Spleen (tissue), 7 donors: Measurements from ENCODE around the gene PLEKHM2.

ENCODE experiments used
- POLR2AphosphoS5 ChIP-seq, 3 donors: sonication (generic); formaldehyde crosslinking; IDR thresholded peaks; one replicate each; pipeline ENCODE4 v1.5.1; 2017; ENCODE audit warnings: antibody characterized with exemption in 3 of 3
- TF ChIP-seq, protein P1 (sequence below), 11 experiments: fragments of 200-600 bp in 7 of 11; fragments of 450-650 bp in 4 of 11; sonication (generic) in 4 of 11; IDR thresholded peaks in 8 of 11; conservative IDR thresholded peaks in 3 of 11; 1 replicate in 7 of 11; 2 replicates in 4 of 11; pipeline versions ENCODE4 v1.4.0 to v1.8.0; 2016 to 2021; ENCODE audit warnings: antibody characterized with exemption in 11 of 11, inconsistent platforms in 4 of 11, mild to moderate bottlenecking in 1 of 11
- donor health status: DM: no; HTN: no; CAD: no; lungs with moderate emphysema.
- donor health status: DM: no; HTN: no; CAD: no.
- donor health status: DM: no; HTN: no; CAD: no.

DNA sequence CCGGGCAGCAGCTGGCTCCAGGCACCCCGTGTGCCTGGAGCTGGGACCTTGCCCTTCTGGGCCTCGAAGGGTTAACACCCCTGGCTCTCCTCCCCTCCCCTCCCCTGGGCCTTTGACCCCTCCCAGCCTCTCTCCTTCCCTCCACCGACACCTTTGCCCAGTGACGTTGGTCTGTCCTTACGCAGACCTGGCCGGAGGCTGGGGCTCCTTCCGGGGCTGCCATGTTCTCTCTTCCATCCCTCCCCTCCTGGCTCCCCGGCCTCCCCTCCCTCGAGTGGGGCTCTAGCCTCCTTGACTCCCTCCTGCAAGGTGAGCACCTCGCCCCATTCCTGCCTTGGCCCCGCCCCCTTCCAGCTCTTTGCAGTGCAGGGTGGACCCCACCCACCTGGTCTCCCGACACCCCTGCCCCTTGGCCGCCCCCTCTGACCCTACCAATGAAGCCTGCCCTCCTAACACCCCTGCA lies 58.2 kb downstream of the PLEKHM2 start, which contains the start of gene TMEM82:
- TF ChIP-seq POLR2AphosphoS5 (IDR thresholded peaks at IDR 0.05): no peak
- TF ChIP-seq, protein P1, sequence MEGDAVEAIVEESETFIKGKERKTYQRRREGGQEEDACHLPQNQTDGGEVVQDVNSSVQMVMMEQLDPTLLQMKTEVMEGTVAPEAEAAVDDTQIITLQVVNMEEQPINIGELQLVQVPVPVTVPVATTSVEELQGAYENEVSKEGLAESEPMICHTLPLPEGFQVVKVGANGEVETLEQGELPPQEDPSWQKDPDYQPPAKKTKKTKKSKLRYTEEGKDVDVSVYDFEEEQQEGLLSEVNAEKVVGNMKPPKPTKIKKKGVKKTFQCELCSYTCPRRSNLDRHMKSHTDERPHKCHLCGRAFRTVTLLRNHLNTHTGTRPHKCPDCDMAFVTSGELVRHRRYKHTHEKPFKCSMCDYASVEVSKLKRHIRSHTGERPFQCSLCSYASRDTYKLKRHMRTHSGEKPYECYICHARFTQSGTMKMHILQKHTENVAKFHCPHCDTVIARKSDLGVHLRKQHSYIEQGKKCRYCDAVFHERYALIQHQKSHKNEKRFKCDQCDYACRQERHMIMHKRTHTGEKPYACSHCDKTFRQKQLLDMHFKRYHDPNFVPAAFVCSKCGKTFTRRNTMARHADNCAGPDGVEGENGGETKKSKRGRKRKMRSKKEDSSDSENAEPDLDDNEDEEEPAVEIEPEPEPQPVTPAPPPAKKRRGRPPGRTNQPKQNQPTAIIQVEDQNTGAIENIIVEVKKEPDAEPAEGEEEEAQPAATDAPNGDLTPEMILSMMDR (IDR thresholded peaks at IDR 0.05 in 8 of 11, conservative IDR thresholded peaks at IDR 0.05 in 3 of 11): no peak
